Measurements from ENCODE around the gene SMAD7. TPM values are rescaled to one million over a fixed set of nuclear protein-coding genes. Genes with fewer than 3 reads are reported as not detected.
A peak's percentile ranks its signal among the peaks of the same experiment; 100 is the strongest.

The SMAD7 gene
- total RNA-seq, 4 donors from 2014 or later = 42.9 to 100 (median 68.7) TPM

DNA sequence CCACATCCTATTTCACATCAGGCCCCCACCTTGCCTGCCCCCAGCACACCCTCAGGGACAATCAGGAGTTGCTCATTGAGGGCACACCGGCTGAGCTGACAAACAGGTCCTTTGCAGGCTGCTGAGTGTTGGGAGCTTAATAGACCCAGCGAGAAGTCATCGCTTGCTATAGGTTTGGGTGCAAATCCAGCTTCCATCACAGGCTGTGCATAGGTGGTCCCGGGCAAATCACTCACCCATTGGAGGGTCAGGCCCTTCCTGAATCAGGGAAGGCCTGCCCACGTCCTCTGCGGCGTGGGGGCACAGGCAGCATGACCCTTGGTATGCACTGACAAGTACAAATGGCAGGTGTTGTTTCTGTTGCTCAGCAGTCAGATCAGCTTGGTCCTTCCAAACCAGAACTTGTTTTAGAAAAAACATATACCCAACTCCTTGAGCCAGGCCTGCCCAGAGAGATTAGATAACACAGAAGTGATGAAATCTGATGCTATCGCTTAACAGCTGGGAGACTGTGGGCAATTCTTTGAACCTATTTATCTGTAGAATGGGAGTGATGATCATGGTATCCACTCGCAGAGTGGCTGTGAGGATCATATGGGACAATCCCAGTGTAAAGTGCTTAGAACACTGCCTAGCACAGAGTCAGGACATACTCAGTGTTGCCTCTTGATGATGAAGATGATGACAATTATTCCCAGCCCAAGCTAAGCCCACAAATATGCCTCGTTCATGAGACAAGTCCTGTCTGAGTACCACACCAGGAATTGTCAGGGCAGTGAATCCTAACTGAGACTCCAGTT lies 34.9 kb downstream of the SMAD7 start:
- Histone ChIP-seq H3K27me3 (no peaks in the 10 kb centered on the region), H3K4me1 (no peaks in the 10 kb centered on the region), H3K27ac (no peak overlapping the region), H3K36me3 (peaks cover 0 to 16% (median 0%) of the 10 kb centered on the region in 3 donors), H3K4me3 (no peak overlapping the region), H3K9me3 (no peaks in the 10 kb centered on the region)
- TF ChIP-seq CTCF (IDR thresholded peaks at IDR 0.05) = no peak
- no peak for TF ChIP-seq POLR2A (IDR thresholded peaks at IDR 0.05)
- DNase-seq = peak in 1 of 3 donors; percentile 31

DNA sequence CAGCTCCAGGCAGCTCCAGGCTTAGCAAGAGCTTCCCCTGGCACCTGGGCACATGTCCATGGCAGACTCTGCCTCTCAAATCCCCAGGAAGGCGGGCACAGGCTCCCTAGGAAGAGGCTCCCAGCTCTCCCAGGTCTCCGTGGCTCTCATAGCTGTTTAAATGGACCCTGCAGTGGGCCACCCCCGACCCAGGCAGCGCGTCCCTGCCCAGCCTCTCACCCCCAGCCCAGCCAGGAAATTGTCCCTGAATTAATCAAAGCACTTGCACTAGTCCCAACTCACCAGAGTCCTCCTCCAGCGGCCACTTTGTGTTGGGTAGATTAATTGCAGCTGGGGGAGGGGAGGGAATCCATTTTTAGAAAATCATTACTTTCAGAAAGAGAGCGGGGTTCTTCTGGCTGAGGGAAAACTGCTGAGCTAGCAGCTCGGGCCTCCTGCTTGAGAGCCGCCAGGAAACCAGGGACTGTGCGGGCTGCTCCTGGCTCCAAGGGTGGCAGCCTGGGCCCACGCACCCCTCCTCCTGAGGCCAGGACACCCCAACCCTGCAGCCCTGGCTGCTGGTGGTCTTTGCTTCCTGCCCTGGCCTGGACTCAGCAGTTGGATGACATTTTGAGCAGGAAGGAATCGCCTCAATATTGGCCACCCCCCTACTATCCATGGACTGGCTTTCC lies 36.0 kb downstream of the SMAD7 start:
- DNase-seq = peak in 1 of 3 donors; percentile 44
- Histone ChIP-seq H3K27me3 (no peaks in the 10 kb centered on the region), H3K27ac (no peak overlapping the region), H3K9me3 (no peaks in the 10 kb centered on the region), H3K36me3 (peaks cover 0 to 7% (median 0%) of the 10 kb centered on the region in 3 donors), H3K4me1 (no peaks in the 10 kb centered on the region), H3K4me3 (no peak overlapping the region)
- TF ChIP-seq CTCF (IDR thresholded peaks at IDR 0.05) = no peak
- no peak for TF ChIP-seq POLR2A (IDR thresholded peaks at IDR 0.05)

DNA sequence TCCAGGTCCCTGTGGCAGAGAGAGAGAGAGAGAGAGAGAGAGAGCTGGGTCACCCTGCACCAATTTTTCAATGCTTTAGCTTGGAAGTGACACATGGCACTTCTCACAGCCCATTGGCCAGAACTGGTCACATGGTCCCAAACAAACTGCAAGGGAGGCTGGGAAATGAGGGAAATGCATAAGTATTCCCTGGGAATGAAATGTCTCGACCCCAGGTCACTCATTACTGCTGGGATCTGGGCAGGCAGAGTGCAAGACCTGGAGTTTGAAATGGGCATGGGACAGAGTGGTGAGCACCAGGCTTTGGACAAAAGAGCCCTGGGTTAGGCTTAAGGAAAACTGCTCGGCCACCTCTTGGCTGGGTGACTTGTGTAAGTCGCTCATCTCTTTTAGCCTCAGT lies 37.0 kb downstream of the SMAD7 start:
- DNase-seq = peak in 1 of 3 donors; percentile 43
- Histone ChIP-seq H3K27ac (no peak overlapping the region), H3K36me3 (no peaks in the 10 kb centered on the region), H3K4me3 (no peak overlapping the region), H3K27me3 (no peaks in the 10 kb centered on the region), H3K4me1 (no peaks in the 10 kb centered on the region), H3K9me3 (no peaks in the 10 kb centered on the region)
- TF ChIP-seq POLR2A (IDR thresholded peaks at IDR 0.05) (no peak), CTCF (IDR thresholded peaks at IDR 0.05) (no peak)

DNA sequence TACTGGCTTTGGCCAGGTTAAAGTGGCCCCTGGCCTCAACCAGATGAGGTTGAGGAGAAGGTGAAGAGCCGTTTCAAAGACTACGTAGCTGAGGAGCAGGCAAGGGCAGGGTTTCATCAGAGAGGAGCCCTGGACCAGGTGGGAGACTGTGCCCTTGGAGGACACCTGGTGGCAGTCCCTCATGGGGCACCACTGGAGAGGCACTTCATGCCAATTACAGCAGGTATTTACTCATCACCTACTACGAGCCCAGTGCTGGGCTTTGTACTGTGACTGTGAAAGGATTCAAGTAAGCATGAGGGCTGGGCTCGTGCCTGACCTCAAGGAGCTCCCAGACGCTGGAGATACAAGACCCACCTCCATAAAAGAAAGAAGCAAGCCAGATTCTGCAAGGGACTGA lies 37.6 kb downstream of the SMAD7 start:
- Histone ChIP-seq H3K36me3 (no peaks in the 10 kb centered on the region), H3K27me3 (no peaks in the 10 kb centered on the region), H3K27ac (no peak overlapping the region), H3K4me1 (no peaks in the 10 kb centered on the region), H3K4me3 (no peak overlapping the region), H3K9me3 (no peaks in the 10 kb centered on the region)
- peak; percentile 48 to 75 (median 61) for DNase-seq
- TF ChIP-seq POLR2A (IDR thresholded peaks at IDR 0.05) = no peak
- TF ChIP-seq CTCF (IDR thresholded peaks at IDR 0.05) = peak in 5 of 6 experiments; percentile 20 to 63 (median 51)

- Histone ChIP-seq H3K27ac (no peak overlapping the region), H3K4me1 (no peaks in the 10 kb centered on the region), H3K27me3 (no peaks in the 10 kb centered on the region), H3K9me3 (no peaks in the 10 kb centered on the region), H3K36me3 (no peaks in the 10 kb centered on the region), H3K4me3 (no peak overlapping the region)
- peak in 1 of 3 donors; percentile 24 for DNase-seq
- no peak for TF ChIP-seq CTCF (IDR thresholded peaks at IDR 0.05)
- TF ChIP-seq POLR2A (IDR thresholded peaks at IDR 0.05) = no peak
Observed at GRCh38 chr18:48910972-48911545, 39.7 kb downstream of the SMAD7 start.
